Caco-2 (cell line): Measurements from ENCODE around the gene BABAM2. TPM values are rescaled to one million over a fixed set of nuclear protein-coding genes. Genes with fewer than 3 reads are reported as not detected.

ENCODE experiments used
- BruUV-seq: library from RNA; stranded (reverse); fragments of 400-500 nt; replicated peaks from 2 replicates; lab custom pipeline; 2021; lab: Mats Ljungman, UMichigan
- CTCF ChIA-PET: fragments of 300-600 bp; sonication (Branson Sonifier 250); formaldehyde crosslinking; loops from one replicate; lab custom pipeline; 2022; ENCODE audit warnings: antibody characterized with exemption; lab: Charles Lee
- POLR2A ChIA-PET: fragments of 300-600 bp; sonication (Branson Sonifier 250); formaldehyde crosslinking; loops from one replicate; lab custom pipeline; 2022; ENCODE audit warnings: antibody characterized with exemption; lab: Charles Lee
- DNase-seq, 2 experiments: peaks; one replicate each; pipeline versions ENCODE4 v3.0.0 to v3.0.0-alpha.2; 2020 to 2022
- H3K27me3 ChIP-seq: replicated peaks from 2 replicates; pipeline ENCODE4 v1.6.0; 2011; ENCODE audit warnings: low read length; ENCODE audit not compliant: control insufficient read depth, insufficient read depth
- H3K36me3 ChIP-seq: 2 replicates; pipeline ENCODE4 v1.5.1; 2011; ENCODE audit warnings: low read length; ENCODE audit not compliant: control insufficient read depth, insufficient read depth
- H3K4me1 ChIP-seq: fragments of 250-450 bp; sonication (Bioruptor Pico); 2 replicates; pipeline ENCODE4 v1.5.1; 2020; ENCODE audit warnings: mild to moderate bottlenecking
- H3K4me3 ChIP-seq: 2 replicates; pipeline ENCODE4 v1.5.1; 2011; ENCODE audit warnings: low read depth, mild to moderate bottlenecking, control low read depth, low read length
- H3K9me3 ChIP-seq: fragments of 250-450 bp; sonication (Bioruptor Pico); 2 replicates; pipeline ENCODE4 v1.5.1; 2020; ENCODE audit warnings: mild to moderate bottlenecking, moderate library complexity
- H3K27ac Mint-ChIP-seq: one replicate; pipeline ENCODE4 v1.8.0; 2022; ENCODE audit warnings: mixed read lengths; ENCODE audit not compliant: unreplicated experiment
- H3K27me3 Mint-ChIP-seq: one replicate; pipeline ENCODE4 v1.8.0; 2022; ENCODE audit warnings: mixed read lengths; ENCODE audit not compliant: insufficient read depth, unreplicated experiment
- H3K36me3 Mint-ChIP-seq: one replicate; pipeline ENCODE4 v1.8.0; 2022; ENCODE audit warnings: mild to moderate bottlenecking, mixed read lengths; ENCODE audit not compliant: insufficient read depth, unreplicated experiment
- H3K4me1 Mint-ChIP-seq: one replicate; pipeline ENCODE4 v1.8.0; 2022; ENCODE audit warnings: low read depth, mixed read lengths; ENCODE audit not compliant: unreplicated experiment
- H3K4me3 Mint-ChIP-seq: one replicate; pipeline ENCODE4 v1.8.0; 2022; ENCODE audit warnings: mild to moderate bottlenecking, moderate library complexity, mixed read lengths; ENCODE audit not compliant: unreplicated experiment
- H3K9me3 Mint-ChIP-seq: one replicate; pipeline ENCODE4 v1.8.0; 2022; ENCODE audit warnings: mixed read lengths; ENCODE audit not compliant: unreplicated experiment
- CTCF ChIP-seq, 2 experiments: fragments of 200-600 bp in 1 of 2; IDR thresholded peaks; 1 replicate in 1 of 2; 2 replicates in 1 of 2; pipeline versions ENCODE4 v1.5.1 to v1.8.0; 2011 to 2022; ENCODE audit warnings: antibody characterized with exemption in 1 of 2, control low read depth in 1 of 2, inconsistent platforms in 1 of 2, low read depth in 1 of 2, low read length in 1 of 2, mild to moderate bottlenecking in 1 of 2, moderate library complexity in 1 of 2; ENCODE audit not compliant: insufficient read depth in 1 of 2, severe bottlenecking in 1 of 2, unreplicated experiment in 1 of 2
- intact Hi-C: fragments of 100-400 bp; cut with micrococcal nuclease; formaldehyde crosslinking; loops from one replicate; pipeline ENCODE4 v1.10.0; 2022; ENCODE audit not compliant: unreplicated experiment
- total RNA-seq: library from RNA; stranded (reverse); gene quantifications from 2 replicates; pipeline ENCODE4 v1.2.3, GENCODE V29; 2022

The BABAM2 gene
- total RNA-seq, 1 experiment from 2014 or later, result 57.3 TPM

GRCh38 chr2:28282861-28283646 is 392.5 kb downstream of the BABAM2 start:
- H3K4me1 ChIP-seq, result peaks cover 12% of the 10 kb centered on the region
- no peak overlapping the region for H3K4me3 ChIP-seq
- H3K4me3 Mint-ChIP-seq, result no peak overlapping the region
- H3K27ac Mint-ChIP-seq, result no peak overlapping the region
- no peaks in the 10 kb centered on the region for H3K27me3 ChIP-seq
- intact Hi-C loops, result no loop called here
- peaks cover 4% of the 10 kb centered on the region for H3K36me3 Mint-ChIP-seq
- no TSS peak for BruUV-seq
- H3K9me3 Mint-ChIP-seq, result no peaks in the 10 kb centered on the region
- no peak for TF ChIP-seq CTCF (IDR thresholded peaks at IDR 0.05; ENCODE audit: insufficient read depth in 1 of 2, low read depth in 1 of 2, low read length in 1 of 2, severe bottlenecking in 1 of 2, unreplicated experiment in 1 of 2)
- CTCF ChIA-PET, result no interaction called here
- no peaks in the 10 kb centered on the region for H3K36me3 ChIP-seq
- DNase-seq, result no peak
- POLR2A ChIA-PET, result interaction anchor here (1.0 kb wide), 1 partner anchor 106 kb away, joined by 4 read pairs; no protein-coding TSS in a partner anchor
- H3K9me3 ChIP-seq, result no peaks in the 10 kb centered on the region
- H3K4me1 Mint-ChIP-seq, result peaks cover 35% of the 10 kb centered on the region
- H3K27me3 Mint-ChIP-seq, result no peaks in the 10 kb centered on the region

GRCh38 chr2:28283861-28284260 is 393.3 kb downstream of the BABAM2 start:
- no peak overlapping the region for H3K4me3 Mint-ChIP-seq
- no TSS peak for BruUV-seq
- H3K9me3 Mint-ChIP-seq, result no peaks in the 10 kb centered on the region
- DNase-seq, result no peak
- intact Hi-C loops, result no loop called here
- CTCF ChIA-PET, result no interaction called here
- no peak for TF ChIP-seq CTCF (IDR thresholded peaks at IDR 0.05; ENCODE audit: insufficient read depth in 1 of 2, low read depth in 1 of 2, low read length in 1 of 2, severe bottlenecking in 1 of 2, unreplicated experiment in 1 of 2)
- peaks cover 27% of the 10 kb centered on the region for H3K4me1 Mint-ChIP-seq
- H3K36me3 ChIP-seq, result no peaks in the 10 kb centered on the region
- POLR2A ChIA-PET, result no interaction called here
- H3K27me3 ChIP-seq, result no peaks in the 10 kb centered on the region
- H3K9me3 ChIP-seq, result no peaks in the 10 kb centered on the region
- H3K27me3 Mint-ChIP-seq, result no peaks in the 10 kb centered on the region
- no peak overlapping the region for H3K4me3 ChIP-seq
- no peak overlapping the region for H3K27ac Mint-ChIP-seq
- H3K4me1 ChIP-seq, result peaks cover 4% of the 10 kb centered on the region
- H3K36me3 Mint-ChIP-seq, result no peaks in the 10 kb centered on the region

- Mint-ChIP-seq H3K36me3 (no peaks in the 10 kb centered on the region), H3K4me3 (no peak overlapping the region), H3K27ac (no peak overlapping the region), H3K9me3 (no peaks in the 10 kb centered on the region), H3K27me3 (no peaks in the 10 kb centered on the region), H3K4me1 (peaks cover 11% of the 10 kb centered on the region)
- BruUV-seq, result no TSS peak
- CTCF ChIA-PET, result no interaction called here
- H3K4me3 ChIP-seq, result no peak overlapping the region
- H3K9me3 ChIP-seq, result no peaks in the 10 kb centered on the region
- no peaks in the 10 kb centered on the region for H3K27me3 ChIP-seq
- no peak for DNase-seq
- no peaks in the 10 kb centered on the region for H3K4me1 ChIP-seq
- POLR2A ChIA-PET, result no interaction called here
- H3K36me3 ChIP-seq, result no peaks in the 10 kb centered on the region
- intact Hi-C loops, result no loop called here
- TF ChIP-seq CTCF (IDR thresholded peaks at IDR 0.05; ENCODE audit: insufficient read depth in 1 of 2, low read depth in 1 of 2, low read length in 1 of 2, severe bottlenecking in 1 of 2, unreplicated experiment in 1 of 2), result no peak
Observed at GRCh38 chr2:28286678-28287077, 396.1 kb downstream of the BABAM2 start.
